Mucosa of rectum (tissue), 2 donors: Measurements from ENCODE around the gene ZNRD2.
"Not testable (repeated sequence)": the region's sequence is repeated elsewhere in the genome, so short reads cannot be mapped to it uniquely, and the experiment has no call there.

Experiments used
- H3K27ac ChIP-seq, 2 donors: one replicate each; pipeline ENCODE4 v1.7.0; 2013; ENCODE audit warnings: inconsistent platforms in 2 of 2, low read depth in 2 of 2, low read length in 2 of 2
- H3K27me3 ChIP-seq, 2 donors: one replicate each; pipeline ENCODE4 v1.7.0; 2013; ENCODE audit warnings: low read length in 2 of 2; ENCODE audit not compliant: control insufficient read depth in 2 of 2, insufficient read depth in 2 of 2
- H3K36me3 ChIP-seq, 2 donors: one replicate each; pipeline ENCODE4 v1.7.0; 2013; ENCODE audit warnings: low read length in 2 of 2; ENCODE audit not compliant: control insufficient read depth in 2 of 2, insufficient read depth in 2 of 2
- H3K4me1 ChIP-seq, 2 donors: one replicate each; pipeline ENCODE4 v1.7.0; 2013; ENCODE audit warnings: low read length in 2 of 2, mild to moderate bottlenecking in 1 of 2; ENCODE audit not compliant: control insufficient read depth in 2 of 2, insufficient read depth in 2 of 2
- H3K4me3 ChIP-seq, 2 donors: one replicate each; pipeline ENCODE4 v1.7.0; 2013; ENCODE audit warnings: low read length in 2 of 2
- H3K9ac ChIP-seq, 2 donors: one replicate each; pipeline ENCODE4 v1.7.0; 2013; ENCODE audit warnings: low read length in 2 of 2, low read depth in 1 of 2, mild to moderate bottlenecking in 1 of 2
- H3K9me3 ChIP-seq, 2 donors: one replicate each; pipeline ENCODE4 v1.7.0; 2013; ENCODE audit warnings: low read length in 2 of 2; ENCODE audit not compliant: control insufficient read depth in 2 of 2
- donor health status: healthy.
- donor health status: Normal muscosa, but diverticular disease.

The ZNRD2 gene

DNA sequence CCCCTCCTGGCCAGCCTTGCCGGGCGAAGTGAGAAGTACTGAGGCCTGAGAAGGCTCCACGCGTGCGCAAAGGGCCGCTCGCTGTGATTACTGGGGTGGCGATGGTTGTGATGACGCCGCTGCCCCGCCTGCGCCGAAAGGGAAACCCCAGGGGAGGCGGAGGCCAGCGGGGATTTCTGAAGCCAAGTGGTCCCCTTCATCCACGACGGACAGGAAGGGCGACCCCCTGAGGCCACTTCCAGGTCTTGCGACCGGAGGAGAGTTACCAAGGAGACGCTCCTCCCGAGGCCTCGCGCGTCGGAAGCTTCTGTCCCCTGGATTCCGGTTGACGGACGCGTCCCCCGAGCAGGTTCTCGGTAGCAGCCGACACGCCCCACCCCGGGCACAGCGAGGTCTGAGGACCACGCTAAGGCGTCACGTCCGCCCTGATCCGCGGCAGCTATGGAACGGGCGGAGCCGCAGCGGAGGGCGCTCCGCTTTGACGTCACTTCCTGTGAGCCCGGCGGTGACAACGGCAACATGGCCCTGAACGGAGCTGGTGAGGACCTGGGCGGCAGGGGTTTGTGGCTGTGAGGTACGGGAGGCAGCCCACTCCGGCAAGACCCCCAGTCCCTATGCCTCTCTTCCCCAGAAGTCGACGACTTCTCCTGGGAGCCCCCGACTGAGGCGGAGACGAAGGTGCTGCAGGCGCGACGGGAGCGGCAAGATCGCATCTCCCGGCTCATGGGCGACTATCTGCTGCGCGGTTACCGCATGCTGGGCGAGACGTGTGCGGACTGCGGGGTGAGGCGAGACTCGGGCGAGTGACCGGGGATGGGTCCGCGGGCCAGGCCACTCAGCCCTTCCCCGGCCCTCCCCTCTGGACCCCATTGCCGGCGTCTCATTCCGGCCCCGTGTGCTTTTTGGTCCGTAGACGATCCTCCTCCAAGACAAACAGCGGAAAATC is at the start of gene ZNRD2:
ZNRD2 (plus strand) TSS at position 505 of the 946 bp plus-strand sequence; CDS start at position 520, 15 bp downstream.
- H3K4me3 ChIP-seq: peak within 1 kb of the TSS; percentile 90 to 95
- peaks cover 43 to 53% of the 10 kb centered on the region in 2 donors for H3K4me1 ChIP-seq
- no peaks in the 10 kb centered on the region for H3K27me3 ChIP-seq
- H3K36me3 ChIP-seq: peaks cover 0 to 3% of the 10 kb centered on the region in 2 donors
- H3K27ac ChIP-seq: peak within 1 kb of the TSS; percentile 98 to 99
- H3K9me3 ChIP-seq: no peaks in the 10 kb centered on the region
- peak within 1 kb of the TSS; percentile 83 to 92 for H3K9ac ChIP-seq

DNA sequence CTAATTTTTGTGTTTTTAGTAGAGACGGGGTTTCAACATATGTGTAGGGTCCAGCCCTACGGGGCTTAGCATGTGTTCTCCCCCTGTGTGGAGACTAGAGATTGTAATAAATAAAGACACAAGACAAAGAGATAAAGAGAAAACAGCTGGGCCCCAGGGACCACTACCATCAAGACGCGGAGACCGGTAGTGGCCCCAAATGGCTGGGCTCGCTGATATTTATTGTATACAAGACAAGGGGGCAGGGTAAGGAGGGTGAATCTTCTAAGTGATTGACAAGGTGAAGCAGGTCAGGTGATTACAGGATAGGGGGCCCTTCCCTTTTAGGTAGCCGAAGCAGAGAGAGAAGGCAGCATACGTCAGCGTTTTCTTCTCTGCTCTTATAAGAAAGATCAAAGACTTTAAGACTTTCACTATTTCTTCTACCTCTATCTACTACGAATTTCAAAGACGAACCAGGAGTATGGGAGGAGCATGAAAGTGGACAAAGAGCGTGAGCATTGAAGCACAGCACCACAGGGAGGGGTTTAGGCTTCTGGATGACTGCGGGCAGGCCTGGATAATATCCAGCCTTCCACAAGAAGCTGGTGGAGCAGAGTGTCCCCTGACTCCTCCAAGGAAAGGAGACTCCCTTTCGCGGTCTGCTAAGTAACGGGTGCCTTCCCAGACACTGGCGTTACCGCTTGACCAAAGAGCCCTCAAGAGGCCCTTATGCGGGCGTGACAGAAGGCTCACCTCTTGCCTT is 48.3 kb upstream of the ZNRD2 start:
- H3K4me1 ChIP-seq: peaks cover 23 to 24% of the 10 kb centered on the region in 2 donors
- not testable (repeated sequence) for H3K36me3 ChIP-seq, H3K9me3 ChIP-seq, H3K9ac ChIP-seq, H3K4me3 ChIP-seq, H3K27me3 ChIP-seq, H3K27ac ChIP-seq

GRCh38 chr11:65522718-65523630 is 47.3 kb upstream of the ZNRD2 start:
- Histone ChIP-seq H3K36me3 (peaks cover 9 to 13% of the 10 kb centered on the region in 2 donors), H3K27ac (peak overlapping the region; percentile 22 to 52), H3K4me1 (peaks cover 23 to 24% of the 10 kb centered on the region in 2 donors), H3K4me3 (peak overlapping the region in 1 of 2 donors; percentile 17)
- H3K9ac ChIP-seq, H3K9me3 ChIP-seq, H3K27me3 ChIP-seq: not testable (repeated sequence)

- Histone ChIP-seq H3K36me3 (peaks cover 9 to 13% of the 10 kb centered on the region in 2 donors), H3K27ac (peak overlapping the region in 1 of 2 donors; percentile 52), H3K4me1 (peaks cover 23 to 24% of the 10 kb centered on the region in 2 donors)
- H3K27me3 ChIP-seq, H3K9ac ChIP-seq, H3K9me3 ChIP-seq, H3K4me3 ChIP-seq: not testable (repeated sequence)
Observed at GRCh38 chr11:65523631-65523968, 46.7 kb upstream of the ZNRD2 start.

DNA sequence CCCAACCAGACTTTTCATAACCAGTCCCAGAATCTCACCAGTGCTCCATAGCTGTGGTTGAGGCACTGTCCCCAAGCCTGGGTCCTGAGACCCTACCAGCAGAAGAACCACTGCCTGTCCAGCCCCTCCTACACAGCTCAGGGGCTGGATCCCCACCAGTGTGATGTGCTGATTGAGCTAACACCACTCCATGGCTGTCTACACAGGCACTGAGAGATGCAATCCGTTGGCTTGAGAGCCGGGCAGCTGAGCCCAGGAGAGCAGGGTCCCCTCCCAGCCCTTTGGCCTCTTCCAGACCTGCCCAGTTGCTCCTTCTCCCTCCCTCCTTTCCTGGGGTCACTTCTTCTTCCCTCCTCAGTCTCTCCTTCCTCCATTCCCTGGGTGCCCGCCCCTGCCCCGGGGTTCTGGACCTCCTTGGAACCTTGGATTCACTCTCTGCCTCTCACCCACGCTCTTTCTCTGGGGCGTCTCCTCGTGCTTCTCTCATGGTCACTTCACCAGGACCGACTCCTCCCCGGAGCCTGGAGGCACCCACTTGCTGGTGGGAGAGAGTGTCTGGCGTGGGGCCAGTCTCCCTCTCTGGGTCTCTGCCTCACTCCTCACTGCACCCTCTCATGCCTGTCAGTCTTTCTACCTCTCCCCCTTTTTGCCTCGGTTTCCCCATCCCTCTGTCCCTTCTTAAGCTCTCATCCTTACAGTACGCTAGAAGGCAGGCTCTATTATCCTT is 46.1 kb upstream of the ZNRD2 start:
- peak overlapping the region; percentile 40 to 49 for H3K4me3 ChIP-seq
- H3K36me3 ChIP-seq: peaks cover 9 to 13% of the 10 kb centered on the region in 2 donors
- H3K9me3 ChIP-seq: no peaks in the 10 kb centered on the region
- peaks cover 23 to 24% of the 10 kb centered on the region in 2 donors for H3K4me1 ChIP-seq
- peak overlapping the region in 1 of 2 donors; percentile 64 for H3K9ac ChIP-seq
- H3K27ac ChIP-seq: peak overlapping the region; percentile 34 to 40
- H3K27me3 ChIP-seq: no peaks in the 10 kb centered on the region

DNA sequence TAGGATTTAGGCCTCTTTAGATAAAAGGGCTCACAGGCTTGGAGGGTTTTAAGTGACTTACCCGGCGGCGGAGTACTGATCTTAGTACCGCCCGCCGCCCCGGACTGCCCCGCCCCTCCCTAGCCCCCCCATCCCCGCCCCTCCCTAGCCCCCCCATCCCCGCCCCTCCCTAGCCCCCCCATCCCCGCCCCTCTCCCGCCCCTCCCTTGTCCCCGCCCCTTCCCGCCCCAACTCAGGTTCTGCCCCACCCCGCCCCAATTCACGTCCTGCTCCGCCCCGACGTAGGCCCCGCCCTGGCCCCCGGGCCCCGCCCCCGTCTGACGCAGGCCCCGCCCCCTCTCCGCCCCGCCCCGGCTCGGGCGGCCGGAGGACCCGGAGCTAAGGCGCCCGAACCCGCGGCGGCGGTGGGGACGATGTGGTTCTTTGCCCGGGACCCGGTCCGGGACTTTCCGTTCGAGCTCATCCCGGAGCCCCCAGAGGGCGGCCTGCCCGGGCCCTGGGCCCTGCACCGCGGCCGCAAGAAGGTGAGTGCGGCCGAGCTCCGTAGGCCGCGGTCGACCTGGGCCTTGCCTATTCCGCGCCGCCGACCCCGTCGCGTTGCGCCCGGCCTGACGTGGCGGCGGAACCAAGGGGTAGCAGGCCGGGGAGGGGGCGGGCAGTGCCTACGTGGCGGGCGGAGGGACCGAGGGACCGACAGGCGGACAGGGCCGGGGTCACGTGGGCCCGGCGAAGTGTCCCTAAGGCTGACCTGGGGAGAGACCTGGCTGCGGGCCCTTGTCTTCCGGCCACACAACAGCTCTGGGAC is 45.3 kb upstream of the ZNRD2 start, which contains the start of gene SCYL1:
SCYL1 (plus strand) TSS at position 343 of the 805 bp plus-strand sequence; CDS start at position 414, 71 bp downstream.
- H3K9me3 ChIP-seq: no peaks in the 10 kb centered on the region
- no peaks in the 10 kb centered on the region for H3K27me3 ChIP-seq
- peak within 1 kb of the TSS; percentile 84 to 93 for H3K9ac ChIP-seq
- H3K27ac ChIP-seq: peak within 1 kb of the TSS; percentile 82 to 84
- H3K36me3 ChIP-seq: peaks cover 9 to 16% of the 10 kb centered on the region in 2 donors
- H3K4me3 ChIP-seq: peak within 1 kb of the TSS; percentile 82 to 89
- H3K4me1 ChIP-seq: peaks cover 23 to 24% of the 10 kb centered on the region in 2 donors

- H3K9ac ChIP-seq: peak overlapping the region; percentile 84 to 93
- no peaks in the 10 kb centered on the region for H3K27me3 ChIP-seq
- H3K4me3 ChIP-seq: peak overlapping the region; percentile 82 to 89
- H3K4me1 ChIP-seq: peaks cover 23 to 24% of the 10 kb centered on the region in 2 donors
- peak overlapping the region; percentile 82 to 84 for H3K27ac ChIP-seq
- no peaks in the 10 kb centered on the region for H3K9me3 ChIP-seq
- peaks cover 15 to 24% of the 10 kb centered on the region in 2 donors for H3K36me3 ChIP-seq
Observed at GRCh38 chr11:65525546-65526480, 44.5 kb upstream of the ZNRD2 start.

DNA sequence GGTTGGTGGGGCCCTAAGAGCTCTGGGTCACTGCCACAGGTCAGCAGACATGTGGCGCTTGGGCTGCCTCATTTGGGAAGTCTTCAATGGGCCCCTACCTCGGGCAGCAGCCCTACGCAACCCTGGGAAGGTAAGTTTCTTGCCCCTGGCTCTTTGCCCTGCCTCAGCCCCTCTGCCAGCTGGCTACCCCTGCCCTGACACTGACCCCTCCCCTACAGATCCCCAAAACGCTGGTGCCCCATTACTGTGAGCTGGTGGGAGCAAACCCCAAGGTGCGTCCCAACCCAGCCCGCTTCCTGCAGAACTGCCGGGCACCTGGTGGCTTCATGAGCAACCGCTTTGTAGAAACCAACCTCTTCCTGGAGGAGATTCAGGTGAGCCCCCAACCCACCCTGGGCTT is 43.5 kb upstream of the ZNRD2 start:
- Histone ChIP-seq H3K4me3 (no peak overlapping the region), H3K27ac (no peak overlapping the region), H3K9me3 (no peaks in the 10 kb centered on the region), H3K36me3 (peaks cover 24 to 33% of the 10 kb centered on the region in 2 donors), H3K4me1 (peaks cover 23 to 24% of the 10 kb centered on the region in 2 donors), H3K9ac (no peak overlapping the region), H3K27me3 (no peaks in the 10 kb centered on the region)
